Activated naive CD4-positive, alpha-beta T cell treated with anti-CD3 and anti-CD28 coated beads, Interleukin-2, amount 50 U/mL, for 16 hours (primary cell): Measurements from ENCODE around the gene PAM.

Experiments
- DNase-seq: peaks from one replicate; pipeline ENCODE4 v3.0.0-alpha.2; 2020

PAM gene

DNA sequence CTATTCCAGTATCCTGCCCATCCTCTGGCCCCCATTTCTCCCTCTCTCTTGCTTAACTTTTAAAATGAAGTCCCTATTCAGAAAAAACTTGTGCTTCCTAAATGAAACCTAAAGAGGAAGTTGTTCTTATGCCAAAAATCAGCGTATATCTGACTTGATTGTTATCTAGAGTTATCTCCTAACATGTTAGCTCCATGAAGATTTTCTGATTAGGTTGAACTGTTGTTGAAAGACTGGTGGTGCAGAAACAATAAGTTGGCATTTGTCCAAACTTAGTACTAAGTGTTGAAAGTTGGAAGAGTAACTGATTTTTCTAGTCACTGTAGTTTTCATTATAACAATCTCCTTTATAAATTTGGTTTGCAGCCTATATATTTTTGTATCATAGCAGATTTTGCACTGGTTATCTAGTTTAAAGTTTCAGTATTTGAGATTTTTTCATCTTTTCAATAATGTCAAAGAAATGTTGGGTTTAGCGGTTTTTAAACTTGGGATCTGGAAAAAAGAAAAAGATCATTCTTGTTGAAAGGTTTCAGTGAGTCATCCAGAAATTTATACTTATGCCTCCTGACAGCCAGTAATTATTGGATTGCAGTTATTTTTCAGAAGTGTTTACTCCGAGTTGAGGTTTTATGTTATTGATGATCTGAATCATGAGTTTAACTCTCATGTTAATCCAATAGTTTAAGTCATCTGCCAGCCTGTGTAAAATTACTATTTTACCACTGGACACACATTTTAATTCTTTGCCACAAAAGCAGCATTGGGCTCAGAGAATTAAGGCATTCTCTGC is 60.6 kb downstream of the PAM start:
- no peak for DNase-seq

DNA sequence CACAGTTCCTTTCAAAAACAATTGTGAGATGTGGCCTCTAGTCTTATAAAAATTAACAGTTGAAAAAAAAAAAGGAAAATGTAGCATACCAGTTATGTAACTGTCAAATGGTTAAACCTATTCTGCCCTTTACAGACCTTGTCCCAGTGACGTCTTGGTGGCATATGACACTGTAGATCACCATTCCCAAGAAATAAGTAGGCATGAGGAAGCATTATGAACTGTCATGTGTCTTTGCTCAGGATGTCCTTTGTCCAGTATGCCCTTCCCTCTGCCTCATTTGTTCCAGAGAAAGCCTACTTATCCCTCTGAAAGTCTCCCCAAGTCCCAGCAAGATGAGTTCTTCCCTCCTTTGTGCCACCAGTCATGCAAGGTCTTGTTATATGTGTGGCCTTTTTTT is 63.2 kb downstream of the PAM start:
- no peak for DNase-seq

DNA sequence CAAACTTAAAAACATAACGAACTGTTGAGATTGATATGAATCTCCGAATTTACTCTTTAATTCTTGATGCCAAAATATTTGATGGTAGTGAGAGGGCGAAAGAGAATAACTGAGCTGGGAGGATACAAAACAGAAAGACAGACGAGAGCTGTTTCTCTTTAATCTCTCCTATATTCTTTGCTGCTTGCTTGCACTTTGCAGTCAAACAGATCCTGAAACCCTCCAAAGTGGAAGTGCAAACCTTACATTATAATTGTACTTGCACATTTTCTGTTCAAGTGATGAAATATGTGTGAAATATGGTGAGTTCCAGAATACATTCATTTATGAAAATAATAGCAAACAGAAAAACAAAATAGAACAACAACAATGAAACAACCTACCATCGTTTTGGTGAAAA is 63.8 kb downstream of the PAM start:
- DNase-seq: no peak

DNA sequence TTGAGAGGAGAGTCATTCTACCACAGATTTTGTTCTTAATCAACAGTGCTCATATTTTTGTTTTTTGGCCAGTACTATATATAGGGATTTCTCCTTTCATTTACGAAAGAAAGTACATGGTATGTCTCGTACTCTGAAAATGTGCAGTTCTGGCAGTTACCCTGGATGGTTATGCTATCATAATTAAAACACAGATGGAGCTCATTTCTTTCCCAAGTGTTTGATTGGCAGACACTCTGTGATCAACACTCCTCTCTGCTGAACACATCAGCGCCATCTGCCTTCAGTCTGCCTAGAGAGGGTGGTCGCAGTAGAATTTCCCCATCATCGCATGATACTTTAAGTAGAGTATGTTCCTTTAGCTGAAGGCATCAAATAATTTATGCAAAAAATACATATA is 64.5 kb downstream of the PAM start:
- no peak for DNase-seq

DNA sequence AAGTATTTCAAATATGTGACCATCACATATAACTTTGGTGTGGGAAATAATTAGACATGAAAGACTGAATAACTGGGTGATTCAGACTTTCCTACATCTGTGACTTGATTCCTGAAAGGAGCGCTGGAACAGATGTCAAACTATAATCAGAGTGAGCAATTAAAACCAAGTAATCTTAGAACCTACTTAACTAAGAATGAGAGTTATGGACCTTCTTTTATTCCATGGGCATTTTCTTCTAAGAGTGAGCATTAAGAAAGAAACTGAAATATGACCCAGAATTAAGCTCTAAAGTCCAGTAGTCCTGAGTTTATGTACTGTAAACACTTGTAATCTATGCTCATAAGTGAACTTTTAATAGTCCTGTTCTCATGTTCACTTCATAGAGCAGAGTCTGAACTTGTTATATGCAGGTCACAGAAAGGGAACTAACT is 68.4 kb downstream of the PAM start:
- no peak for DNase-seq

DNA sequence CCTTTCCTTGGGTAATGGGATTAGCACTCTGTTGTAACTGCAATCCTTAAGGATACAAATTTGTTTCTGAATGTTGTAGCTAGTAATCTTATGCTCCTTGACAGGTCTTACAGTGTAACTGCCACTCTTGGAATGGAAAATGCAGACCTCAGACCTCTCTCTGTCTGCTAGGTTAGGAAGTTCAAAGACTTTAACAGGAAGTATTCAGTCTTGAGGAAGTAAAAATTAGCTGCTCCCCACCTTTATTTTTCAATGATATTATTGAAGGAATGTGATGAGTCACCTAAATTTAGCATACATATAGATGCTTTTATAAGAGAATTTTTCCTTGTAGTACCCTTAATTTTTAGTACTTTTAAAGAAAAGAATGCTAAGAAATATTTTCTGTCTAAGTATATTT is 71.5 kb downstream of the PAM start:
- no peak for DNase-seq

DNA sequence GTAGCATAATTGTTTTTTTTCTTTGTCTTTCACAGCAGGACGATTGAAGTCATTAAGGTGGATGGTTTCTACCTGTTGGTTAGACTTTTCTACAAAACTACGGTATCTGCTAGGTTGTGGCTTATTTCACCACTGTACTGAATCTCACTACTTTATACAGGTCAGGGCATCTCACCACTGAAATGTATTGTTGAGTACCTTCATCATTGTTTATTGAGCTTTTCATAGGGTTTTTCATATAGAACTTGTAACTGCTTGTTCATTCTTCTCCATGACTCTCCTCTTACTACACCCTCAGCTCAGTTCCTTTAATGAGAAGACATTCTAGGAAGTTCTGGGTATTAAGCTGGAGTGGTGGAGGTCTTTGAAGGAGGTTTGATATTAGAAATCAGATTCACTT is 75.1 kb downstream of the PAM start:
- DNase-seq: no peak

DNA sequence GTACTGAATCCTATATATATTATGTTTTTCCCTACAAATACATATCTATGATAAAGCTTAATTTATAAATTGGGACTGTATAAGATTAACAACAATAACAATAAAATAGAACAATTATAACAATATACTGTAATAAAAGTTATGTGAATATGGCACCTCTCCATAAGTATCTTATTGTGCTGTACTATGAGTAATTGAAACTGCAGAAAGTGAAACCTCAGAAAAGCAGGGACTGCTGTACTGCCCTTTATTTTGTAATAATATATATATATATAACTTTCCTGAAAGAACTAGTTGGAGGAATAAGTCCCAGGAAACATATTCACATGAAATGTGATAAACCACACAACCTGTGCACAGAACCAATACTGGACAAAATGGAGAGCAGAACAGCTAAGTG is 77.3 kb downstream of the PAM start:
- no peak for DNase-seq

DNA sequence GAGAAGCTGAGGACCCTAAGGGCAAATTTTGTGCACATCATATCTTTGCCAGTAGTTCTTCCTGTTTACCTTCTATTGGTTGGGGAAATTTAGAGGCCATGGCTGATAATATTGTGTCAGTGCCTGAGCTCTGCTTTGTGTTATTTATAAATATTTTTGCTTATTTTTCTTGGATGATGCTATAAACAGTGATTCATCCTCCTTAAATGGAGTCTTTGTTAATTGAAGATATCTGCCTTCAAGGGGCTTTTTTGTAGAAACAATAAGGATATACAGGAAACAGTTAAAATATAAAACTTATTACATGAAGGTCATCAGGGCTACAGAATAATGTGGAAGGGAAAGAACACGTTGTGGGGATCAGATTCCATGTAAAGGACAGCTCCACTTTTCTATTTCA is 78.0 kb downstream of the PAM start:
- no peak for DNase-seq

DNA sequence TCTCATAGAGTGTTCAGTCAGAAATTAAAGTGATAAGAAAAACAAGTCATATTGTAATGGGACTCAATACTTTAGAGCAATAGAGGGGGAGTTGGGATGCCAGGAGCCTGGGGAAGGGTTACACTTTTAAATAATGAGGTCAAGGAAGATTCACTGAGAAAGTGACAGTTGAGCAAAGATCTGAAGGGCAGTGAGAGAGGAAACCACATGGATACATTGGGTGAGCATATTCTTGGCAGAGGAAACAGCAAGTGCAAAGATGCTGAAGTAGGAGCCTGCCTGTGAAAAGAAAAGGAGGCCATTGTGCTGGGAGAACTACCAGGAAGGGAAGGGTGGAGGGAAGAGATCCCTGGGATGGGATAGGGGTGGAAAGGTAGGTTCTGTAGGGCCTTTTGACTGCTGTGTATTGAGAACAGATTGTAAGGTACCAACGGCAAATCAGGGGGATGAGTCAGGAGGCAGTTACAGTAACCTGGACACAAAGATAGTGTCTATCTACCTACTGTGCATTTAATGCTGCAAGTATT is 79.4 kb downstream of the PAM start:
- DNase-seq: no peak

DNA sequence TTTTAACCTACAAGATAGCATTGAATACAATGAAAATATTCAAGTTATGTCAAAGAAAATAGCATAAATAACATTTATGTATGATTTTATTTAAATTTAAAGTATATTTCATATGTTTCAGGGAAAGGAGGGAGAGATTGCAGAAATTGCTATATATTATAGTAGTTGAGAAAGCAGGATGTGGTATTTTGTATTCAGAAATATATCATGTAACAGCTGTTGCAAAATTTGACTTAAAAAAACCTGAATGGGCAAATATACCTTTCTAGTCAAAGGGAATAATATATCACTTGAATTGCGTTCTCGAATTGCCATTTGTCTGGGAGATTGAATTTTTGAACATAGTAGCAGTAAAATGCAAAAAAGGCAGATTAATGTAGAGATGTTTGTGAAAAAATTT is 80.6 kb downstream of the PAM start:
- DNase-seq: no peak

DNA sequence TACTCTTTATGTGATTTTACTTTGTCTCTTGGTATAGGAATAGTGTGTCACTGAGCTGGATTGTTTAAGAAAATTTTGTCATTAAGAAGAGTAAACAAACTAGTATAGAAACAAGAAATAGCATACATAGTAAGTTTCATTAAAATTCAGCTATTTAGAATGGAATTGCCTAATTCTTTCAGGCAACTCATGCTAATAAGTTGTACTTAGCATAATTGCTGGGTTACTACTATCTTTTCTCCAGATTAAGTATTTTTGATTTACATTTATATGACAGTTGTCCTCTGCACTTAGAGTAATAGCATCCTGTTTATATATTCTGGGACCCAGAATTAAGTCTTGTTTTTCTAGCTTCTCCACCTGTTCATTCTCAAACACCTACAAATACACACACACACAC is 85.9 kb downstream of the PAM start:
- DNase-seq: no peak

DNA sequence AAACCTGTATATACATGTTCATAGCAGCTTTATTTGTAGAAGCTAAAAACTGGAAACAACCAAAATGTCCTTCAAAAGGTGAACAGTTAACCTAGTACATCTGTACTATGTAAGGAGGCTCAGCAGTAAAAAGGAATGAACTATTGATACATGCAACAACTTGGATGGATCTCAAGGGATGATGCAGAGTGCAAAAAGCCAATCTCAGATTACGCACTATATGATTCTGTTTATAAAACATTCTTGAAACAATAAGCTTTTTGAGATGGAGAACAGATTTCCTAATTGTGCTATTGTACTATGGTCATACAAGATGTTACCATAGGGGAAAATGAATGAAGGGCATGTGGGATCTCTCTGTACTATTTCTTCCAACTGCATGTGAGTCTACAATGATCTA is 88.9 kb downstream of the PAM start:
- DNase-seq: no peak

DNA sequence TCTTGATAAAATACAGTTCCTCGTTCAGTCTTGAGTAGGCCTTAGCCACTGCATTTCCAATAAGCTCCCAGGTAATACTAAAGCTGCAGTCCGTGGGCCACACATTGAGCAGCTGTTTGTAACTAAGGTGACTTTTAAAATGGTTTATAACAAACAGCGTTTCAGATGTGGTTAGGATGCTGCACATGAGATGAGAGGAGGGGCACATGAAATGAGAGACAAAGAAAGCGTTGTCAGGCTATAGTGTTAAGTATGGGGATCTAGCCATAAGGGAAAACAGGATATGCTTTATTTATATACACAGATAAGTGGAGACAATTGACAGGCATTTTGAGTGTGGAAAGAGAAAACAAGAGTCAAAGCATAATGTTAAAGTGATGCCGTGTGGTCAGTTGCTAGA is 89.9 kb downstream of the PAM start:
- no peak for DNase-seq

DNA sequence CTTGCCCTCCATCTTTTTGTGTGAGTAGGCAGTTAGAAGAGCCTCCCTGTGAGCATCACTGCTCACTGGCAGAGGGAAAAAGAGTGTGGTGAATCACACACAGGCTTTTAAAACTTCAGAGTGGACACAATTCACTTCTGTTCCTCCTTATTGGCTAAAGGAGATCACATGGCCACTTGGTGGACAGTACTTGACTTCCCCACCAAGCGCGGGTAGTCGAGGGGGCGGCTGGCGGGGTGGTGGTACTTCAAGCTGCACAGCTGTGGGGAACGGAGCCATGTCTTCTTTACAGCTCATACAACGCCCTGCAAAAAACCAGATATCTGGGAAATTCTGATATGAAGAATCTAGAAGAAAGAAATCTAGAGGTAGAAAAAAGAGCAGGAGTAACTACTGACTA is 95.4 kb downstream of the PAM start:
- DNase-seq: no peak

DNA sequence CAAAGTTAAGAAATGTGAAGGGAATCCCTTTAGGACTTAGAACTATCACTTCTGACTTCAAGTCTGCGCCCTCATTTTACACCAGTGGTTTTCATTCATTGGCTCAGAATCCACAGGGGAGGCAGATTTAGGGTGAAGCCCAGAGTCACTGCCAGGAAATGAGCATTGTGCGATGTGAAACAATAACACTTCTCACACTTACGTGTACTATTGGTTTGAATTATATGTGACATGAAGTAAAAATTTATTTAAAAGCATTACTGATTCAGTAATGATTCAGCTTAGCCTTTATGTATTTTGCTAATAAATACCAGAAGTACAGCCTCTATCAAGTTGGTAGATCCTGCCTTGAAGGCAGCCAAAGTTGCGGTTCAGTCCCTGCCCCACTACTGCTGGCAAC is 98.6 kb downstream of the PAM start:
- no peak for DNase-seq

DNA sequence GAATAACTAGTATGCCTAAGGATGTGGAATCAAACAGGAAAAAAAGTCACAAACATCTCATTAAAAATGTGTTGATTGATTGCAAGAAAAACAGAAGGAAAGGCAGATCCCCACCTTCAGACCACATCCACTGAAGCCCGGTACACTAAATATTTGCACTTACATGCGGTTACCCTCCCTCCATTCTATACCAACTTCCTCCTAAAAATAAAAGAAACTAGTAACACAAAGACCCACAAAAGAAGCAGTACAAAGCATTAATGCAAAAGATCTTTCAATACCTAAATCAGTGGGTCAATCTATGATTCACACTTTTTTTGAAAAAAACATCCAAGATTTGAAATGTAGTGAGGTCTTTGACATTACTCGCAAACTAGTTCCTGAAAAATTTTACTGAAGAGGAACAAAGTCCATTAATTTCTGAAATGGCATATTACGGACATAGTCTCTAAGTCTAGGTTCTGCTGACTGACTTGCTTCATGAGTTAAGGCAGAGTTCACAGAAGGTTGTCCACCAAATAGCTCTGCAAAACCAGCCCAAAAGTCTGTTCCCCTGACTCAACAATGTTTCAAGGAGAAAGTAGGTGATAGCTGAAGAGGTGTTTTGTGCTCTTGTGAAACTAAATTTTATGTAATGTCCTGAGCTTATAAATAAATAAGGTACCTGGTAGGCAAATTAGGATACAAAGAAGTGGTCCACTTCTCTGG is 100.7 kb downstream of the PAM start:
- no peak for DNase-seq

DNA sequence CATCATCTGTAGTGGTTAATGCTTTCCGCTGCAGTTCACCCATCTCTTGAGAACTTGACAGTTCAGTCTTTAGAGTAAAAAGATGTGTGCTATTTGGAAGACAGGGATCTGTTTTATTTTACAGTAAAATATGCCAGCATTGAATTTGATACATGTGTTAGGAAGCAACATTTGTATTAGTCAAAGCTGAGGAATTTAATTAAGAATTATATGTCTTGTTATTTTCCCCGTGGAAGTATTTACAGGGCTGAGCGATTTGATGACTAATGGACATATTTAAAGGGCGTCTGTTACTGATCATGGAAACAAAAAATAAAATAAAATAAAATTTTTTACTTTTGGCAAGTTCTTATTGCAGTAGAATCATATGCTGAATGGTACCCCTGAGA is 101.3 kb downstream of the PAM start:
- no peak for DNase-seq

DNA sequence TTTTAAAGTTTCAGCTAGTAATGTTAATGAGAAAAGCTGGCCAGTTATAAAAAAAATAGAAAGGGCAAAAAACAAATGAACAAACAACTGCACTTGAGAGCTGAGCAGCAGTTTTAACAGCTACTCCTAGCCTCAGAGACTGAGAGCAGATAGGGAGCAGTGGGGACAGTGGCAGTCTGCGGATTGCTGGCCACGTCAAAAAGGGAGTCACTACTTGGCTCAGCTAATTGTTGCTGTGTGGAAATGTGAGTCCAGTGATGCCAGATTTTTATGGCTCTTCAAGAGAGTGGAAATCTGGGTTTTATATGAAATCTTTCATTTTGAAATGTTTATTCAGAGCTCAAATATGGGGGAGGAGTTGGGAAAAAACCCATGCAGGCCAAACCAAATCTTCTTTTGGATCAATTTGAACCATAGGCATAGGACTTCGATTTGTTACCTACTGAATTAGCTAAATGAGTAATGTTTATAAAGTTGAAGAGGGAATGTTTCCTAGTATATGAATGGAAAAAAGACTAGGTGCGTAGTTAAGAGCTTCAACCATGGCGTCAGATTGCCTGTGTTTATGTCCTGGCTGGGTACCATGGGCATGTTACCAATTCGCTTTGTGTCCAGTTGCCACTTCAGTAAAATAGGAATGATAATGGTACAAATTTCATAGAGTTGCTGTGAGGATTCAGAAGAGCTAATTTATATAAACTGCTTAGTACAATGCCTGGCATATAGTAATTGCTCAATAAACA is 102.1 kb downstream of the PAM start:
- no peak for DNase-seq

DNA sequence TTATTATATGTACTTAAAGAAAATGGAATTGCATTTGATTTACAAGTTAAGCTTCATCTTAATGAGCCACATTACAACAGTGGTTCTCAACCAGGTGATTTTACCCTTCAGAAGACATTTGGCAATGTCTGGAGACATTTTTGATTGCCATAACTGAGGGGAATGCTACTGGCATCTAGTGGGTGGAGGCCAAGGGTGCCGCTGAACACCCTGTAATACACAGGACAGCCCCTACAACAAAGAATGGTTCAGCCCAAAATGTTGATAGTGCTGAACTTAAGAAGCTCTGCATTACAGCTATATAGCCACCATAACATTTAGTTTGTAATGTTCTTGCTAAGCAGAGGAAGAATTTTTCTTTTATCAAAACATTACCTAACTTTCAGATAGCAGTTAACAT is 103.1 kb downstream of the PAM start:
- no peak for DNase-seq

DNA sequence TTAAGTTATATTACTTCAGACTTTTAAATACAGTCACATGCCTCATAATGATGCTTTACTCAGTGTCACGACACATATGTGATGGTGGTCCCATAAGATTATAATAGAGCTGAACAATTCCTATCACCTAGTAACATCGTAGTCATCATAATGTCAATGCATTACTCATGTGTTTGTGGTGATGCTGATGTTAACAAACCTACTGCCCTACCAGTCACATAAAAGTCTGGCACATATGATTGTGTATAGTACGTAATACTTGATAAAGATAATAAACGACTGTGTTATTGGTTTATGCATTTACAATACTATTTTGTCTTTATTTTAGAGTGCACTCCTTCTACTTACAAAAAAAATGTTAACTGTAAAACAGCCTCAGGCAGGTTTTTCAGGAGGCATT is 103.7 kb downstream of the PAM start:
- DNase-seq: no peak

DNA sequence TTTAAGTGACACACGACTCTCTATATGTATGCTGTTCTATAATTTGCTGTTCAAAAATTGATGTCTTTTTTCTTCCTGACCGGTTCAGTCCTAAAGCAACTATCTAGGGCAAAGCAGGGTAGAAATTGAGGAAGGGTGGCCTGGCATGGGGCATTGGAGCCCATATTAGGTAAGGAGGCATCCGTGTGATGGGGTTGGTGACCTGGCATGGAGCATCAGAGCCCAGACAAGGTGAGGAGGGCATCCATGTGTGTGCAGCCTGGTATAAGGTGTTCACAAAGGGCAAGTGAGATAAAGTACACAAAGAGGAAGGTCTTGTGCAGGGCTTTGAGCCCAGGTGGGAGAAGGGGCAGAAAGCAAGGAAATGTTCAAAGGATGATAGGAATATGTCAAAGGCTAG is 104.9 kb downstream of the PAM start:
- no peak for DNase-seq

DNA sequence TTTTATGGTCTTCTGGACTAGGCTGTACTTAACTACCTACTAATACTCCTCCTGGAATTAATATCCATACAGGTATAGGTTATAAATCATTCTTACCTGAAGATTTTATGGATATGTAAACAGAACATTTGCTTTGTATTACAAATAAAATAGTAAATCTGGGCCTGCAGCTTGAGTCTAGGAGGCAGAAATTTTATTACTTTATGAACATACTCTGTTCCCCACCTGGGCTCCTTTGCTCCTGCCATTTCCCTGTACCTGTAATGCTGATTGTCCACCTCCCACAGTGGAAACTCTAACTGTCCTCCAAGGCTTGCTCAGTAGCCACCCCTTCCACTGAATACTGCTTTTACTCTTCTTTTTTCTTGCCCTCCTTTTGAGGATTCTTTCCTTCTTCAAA is 108.0 kb downstream of the PAM start:
- no peak for DNase-seq
